ENCODE data around the gene SLC27A4.
A peak's percentile ranks its signal among the peaks of the same experiment; 100 is the strongest.

Gene SLC27A4

DNA sequence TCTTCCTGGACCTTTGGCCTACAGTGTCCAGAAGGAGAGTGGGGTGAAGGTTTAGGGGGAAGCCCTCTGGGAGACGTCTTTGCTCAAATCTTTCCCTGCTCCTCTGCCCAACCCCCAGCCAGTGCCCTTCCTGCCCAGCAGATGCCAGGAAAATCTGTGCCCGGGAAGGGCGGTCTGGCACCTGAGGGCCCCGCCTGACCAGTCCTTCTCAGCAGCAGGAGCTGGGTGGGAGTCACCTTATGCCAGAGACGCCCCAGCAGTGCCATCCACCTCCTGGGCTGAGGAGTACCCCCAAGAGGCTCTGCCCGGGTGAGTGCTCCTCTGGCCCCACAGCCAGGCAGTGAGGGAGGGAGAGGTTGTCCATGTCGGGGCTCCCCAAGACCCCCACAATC is 65.4 kb downstream of the SLC27A4 start:
- TF ChIP-seq, protein P1, sequence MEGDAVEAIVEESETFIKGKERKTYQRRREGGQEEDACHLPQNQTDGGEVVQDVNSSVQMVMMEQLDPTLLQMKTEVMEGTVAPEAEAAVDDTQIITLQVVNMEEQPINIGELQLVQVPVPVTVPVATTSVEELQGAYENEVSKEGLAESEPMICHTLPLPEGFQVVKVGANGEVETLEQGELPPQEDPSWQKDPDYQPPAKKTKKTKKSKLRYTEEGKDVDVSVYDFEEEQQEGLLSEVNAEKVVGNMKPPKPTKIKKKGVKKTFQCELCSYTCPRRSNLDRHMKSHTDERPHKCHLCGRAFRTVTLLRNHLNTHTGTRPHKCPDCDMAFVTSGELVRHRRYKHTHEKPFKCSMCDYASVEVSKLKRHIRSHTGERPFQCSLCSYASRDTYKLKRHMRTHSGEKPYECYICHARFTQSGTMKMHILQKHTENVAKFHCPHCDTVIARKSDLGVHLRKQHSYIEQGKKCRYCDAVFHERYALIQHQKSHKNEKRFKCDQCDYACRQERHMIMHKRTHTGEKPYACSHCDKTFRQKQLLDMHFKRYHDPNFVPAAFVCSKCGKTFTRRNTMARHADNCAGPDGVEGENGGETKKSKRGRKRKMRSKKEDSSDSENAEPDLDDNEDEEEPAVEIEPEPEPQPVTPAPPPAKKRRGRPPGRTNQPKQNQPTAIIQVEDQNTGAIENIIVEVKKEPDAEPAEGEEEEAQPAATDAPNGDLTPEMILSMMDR (conservative IDR thresholded peaks at IDR 0.05): no peak
- H3K27ac ChIP-seq: no peak overlapping the region

DNA sequence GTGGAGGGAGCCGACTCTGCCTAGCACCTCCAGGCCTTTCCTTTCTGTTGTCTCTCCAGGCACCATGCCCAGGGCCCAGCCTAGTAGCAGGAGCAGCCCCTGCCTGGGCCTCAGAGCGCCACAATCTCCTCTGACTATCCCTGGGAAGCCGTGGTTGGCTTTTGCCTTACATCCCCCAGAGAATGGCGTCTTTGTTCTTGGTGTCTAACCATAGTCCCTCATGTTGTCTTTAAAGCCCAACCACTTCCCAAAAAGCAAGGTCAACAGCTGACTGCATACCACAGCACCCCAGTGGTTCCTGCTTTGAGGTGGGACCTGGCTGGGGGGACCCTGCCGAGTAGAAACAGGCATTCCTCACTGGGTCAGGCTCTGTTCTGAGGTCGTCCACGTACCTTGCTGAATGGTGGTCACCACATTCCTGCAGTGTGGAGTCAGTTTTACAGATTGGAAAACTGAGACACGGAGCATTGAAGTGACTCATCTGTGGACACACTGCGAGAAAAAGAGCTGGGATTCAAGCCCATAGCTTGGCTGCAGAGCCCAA is 66.6 kb downstream of the SLC27A4 start:
- TF ChIP-seq, protein P1 (conservative IDR thresholded peaks at IDR 0.05): no peak

DNA sequence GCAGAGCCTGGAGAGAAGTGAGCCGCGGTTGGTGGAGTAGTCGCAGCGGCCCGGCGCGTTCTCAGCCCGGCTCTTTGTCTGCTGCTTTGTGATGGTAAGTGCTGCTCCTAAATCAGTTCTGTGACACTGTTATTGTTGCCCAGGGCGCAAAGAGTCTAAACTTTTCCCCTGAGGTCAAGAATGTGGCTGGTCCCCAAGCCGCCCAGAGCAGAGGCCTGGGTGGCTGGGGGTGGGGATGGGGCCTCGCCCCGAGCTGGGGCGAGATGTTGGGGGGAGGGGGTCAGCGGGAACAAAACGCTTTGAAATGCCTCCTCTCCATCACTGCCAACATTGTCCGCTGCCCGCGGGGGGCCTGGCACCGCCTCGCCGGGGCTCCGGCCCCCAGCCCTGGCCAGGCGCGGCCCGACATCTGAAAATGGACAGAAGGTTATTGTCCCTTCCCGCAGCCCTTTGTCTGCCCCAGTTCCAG is 68.7 kb downstream of the SLC27A4 start:
- H3K27ac ChIP-seq: no peak overlapping the region
- TF ChIP-seq, protein P1 (conservative IDR thresholded peaks at IDR 0.05): no peak

More for the DNA sequence above, 66.6 kb downstream of the SLC27A4 start:
- no peak overlapping the region for H3K27ac ChIP-seq

DNA sequence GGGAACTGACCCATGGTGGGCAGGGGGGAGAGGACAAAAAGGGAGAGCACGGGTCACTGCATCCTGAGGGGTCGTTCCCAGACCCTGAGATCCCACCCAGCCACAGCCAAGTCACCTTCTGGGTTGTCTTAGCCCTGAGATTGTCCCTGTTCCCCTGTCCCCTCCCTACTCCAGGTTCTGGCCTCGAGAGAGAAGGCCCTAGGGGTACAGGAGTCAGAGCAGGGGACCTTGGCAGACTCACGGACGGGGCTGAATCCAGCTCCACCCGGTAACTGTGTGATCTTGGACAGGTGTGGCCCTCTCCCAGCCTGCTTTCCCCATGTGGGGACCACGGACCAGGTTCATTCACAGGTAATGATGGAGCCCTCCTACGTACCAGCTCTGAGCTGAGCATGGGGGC is 69.1 kb downstream of the SLC27A4 start:
- no peak overlapping the region for H3K27ac ChIP-seq
- TF ChIP-seq, protein P1 (conservative IDR thresholded peaks at IDR 0.05): no peak

DNA sequence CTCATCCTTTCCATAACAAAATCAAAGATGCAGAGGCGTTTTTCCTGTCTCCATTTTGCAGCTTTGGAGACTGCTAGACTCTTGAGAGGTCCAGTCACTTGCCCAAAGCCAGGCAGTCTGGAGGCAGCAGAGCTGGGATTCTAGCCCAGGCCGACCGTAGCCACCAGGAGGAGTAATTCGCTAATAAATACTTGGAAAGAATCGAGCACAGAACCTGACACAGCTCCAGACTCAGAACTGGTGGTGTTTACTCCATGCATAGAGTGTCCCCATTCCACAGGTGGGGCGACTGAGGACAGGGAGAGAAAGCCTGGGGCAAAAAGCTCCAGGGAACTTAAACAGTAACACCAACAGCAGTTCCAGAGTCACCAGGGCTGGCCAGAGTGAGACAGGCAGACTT is 69.7 kb downstream of the SLC27A4 start:
- no peak overlapping the region for H3K27ac ChIP-seq
- TF ChIP-seq, protein P1 (conservative IDR thresholded peaks at IDR 0.05): peak; percentile 65
